ENCODE measurements around the gene PTCRA. TPM values are rescaled to one million over a fixed set of nuclear protein-coding genes. Genes with fewer than 3 reads are reported as not detected.

Gene PTCRA
- total RNA-seq, 1 experiment from 2014 or later: not detected

DNA sequence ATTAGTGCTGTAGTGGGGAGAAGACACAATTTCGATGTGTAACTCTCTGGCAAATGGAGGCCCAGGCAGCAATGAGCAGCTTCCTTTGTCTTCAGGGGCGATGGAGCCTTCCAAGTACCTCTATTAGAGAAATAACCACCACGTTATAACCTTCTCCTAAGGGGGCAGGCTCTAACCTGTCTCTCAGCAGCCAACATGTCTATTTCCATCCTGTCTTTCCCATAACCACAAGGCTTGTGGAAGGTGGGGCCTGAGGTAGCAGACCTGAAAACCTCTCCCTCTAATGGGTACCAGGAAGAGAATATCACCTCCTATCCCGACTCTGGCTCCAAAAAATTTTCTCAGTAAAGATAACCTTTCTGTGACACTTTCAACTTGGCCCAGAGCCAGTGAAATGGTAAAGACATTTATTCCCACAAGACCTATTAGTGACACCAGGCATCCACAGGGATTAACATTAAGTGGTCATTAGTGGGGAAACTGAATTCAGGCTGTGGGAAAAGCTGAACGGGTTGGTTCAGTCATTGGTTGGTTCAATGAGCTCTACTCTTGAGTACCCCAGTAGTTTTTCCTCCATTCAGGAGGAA is 59.2 kb downstream of the PTCRA start:
- Histone ChIP-seq H3K27me3 (ENCODE audit: control insufficient read depth, insufficient read depth, low read length) (no peaks in the 10 kb centered on the region), H3K36me3 (ENCODE audit: control insufficient read depth, insufficient read depth, low read length) (no peaks in the 10 kb centered on the region), H3K4me1 (ENCODE audit: control insufficient read depth, insufficient read depth, low read length) (peaks cover 19% of the 10 kb centered on the region), H3K27ac (ENCODE audit: low read length) (no peak overlapping the region), H3K4me3 (ENCODE audit: low read depth in 2 of 2, low read length in 2 of 2) (no peak overlapping the region), H3K9me3 (ENCODE audit: control insufficient read depth, insufficient read depth, low read depth, low read length) (no peaks in the 10 kb centered on the region)
- intact Hi-C loops (cut with micrococcal nuclease; ENCODE audit: unreplicated experiment): no loop called here
- POLR2A ChIA-PET: interaction anchor here (0.6 to 0.9 kb wide), 3 partner anchors 10 to 61 kb away, joined by 3 to 5 read pairs (median 3); no protein-coding TSS in a partner anchor
- ATAC-seq (no peak), DNase-seq (ENCODE audit: low read depth, low spot score) (no peak)
- BruUV-seq (replicated peaks): no TSS peak
- TF ChIP-seq, protein P1, sequence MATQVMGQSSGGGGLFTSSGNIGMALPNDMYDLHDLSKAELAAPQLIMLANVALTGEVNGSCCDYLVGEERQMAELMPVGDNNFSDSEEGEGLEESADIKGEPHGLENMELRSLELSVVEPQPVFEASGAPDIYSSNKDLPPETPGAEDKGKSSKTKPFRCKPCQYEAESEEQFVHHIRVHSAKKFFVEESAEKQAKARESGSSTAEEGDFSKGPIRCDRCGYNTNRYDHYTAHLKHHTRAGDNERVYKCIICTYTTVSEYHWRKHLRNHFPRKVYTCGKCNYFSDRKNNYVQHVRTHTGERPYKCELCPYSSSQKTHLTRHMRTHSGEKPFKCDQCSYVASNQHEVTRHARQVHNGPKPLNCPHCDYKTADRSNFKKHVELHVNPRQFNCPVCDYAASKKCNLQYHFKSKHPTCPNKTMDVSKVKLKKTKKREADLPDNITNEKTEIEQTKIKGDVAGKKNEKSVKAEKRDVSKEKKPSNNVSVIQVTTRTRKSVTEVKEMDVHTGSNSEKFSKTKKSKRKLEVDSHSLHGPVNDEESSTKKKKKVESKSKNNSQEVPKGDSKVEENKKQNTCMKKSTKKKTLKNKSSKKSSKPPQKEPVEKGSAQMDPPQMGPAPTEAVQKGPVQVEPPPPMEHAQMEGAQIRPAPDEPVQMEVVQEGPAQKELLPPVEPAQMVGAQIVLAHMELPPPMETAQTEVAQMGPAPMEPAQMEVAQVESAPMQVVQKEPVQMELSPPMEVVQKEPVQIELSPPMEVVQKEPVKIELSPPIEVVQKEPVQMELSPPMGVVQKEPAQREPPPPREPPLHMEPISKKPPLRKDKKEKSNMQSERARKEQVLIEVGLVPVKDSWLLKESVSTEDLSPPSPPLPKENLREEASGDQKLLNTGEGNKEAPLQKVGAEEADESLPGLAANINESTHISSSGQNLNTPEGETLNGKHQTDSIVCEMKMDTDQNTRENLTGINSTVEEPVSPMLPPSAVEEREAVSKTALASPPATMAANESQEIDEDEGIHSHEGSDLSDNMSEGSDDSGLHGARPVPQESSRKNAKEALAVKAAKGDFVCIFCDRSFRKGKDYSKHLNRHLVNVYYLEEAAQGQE (IDR thresholded peaks at IDR 0.05; ENCODE audit: insufficient read depth in 1 of 2, low read depth in 2 of 2, low read length in 1 of 2): no peak
- TF ChIP-seq SIN3A (IDR thresholded peaks at IDR 0.05; ENCODE audit: borderline replicate concordance, insufficient read depth, low read depth, low read length): no peak
- no peak for TF ChIP-seq POLR2AphosphoS5 (IDR thresholded peaks at IDR 0.05; ENCODE audit: low read depth, low read length)
- no peak for TF ChIP-seq TCF7L2 (IDR thresholded peaks at IDR 0.05; ENCODE audit: low read depth, low read length)
- TF ChIP-seq, protein P2, sequence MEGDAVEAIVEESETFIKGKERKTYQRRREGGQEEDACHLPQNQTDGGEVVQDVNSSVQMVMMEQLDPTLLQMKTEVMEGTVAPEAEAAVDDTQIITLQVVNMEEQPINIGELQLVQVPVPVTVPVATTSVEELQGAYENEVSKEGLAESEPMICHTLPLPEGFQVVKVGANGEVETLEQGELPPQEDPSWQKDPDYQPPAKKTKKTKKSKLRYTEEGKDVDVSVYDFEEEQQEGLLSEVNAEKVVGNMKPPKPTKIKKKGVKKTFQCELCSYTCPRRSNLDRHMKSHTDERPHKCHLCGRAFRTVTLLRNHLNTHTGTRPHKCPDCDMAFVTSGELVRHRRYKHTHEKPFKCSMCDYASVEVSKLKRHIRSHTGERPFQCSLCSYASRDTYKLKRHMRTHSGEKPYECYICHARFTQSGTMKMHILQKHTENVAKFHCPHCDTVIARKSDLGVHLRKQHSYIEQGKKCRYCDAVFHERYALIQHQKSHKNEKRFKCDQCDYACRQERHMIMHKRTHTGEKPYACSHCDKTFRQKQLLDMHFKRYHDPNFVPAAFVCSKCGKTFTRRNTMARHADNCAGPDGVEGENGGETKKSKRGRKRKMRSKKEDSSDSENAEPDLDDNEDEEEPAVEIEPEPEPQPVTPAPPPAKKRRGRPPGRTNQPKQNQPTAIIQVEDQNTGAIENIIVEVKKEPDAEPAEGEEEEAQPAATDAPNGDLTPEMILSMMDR (IDR thresholded peaks at IDR 0.05): no peak
- CTCF ChIA-PET: no interaction called here
- in situ Hi-C loops (cut with HindIII; ENCODE audit: low pct_unique_long_range_greater_than_20kb, low sequenced_read_pairs): no loop called here

Other genes starting within 250 kb of the PTCRA start
- gene PRPH2, start 193.5 kb upstream of the PTCRA start, total RNA-seq (2021; ENCODE audit: unreplicated experiment): not detected
- 25.7 TPM for gene TBCC, start 169.9 kb upstream of the PTCRA start, total RNA-seq (2021; ENCODE audit: unreplicated experiment)
- gene BICRAL, start 134.0 kb upstream of the PTCRA start, total RNA-seq (2021; ENCODE audit: unreplicated experiment): 12.9 TPM
- gene RPL7L1, start 36.4 kb upstream of the PTCRA start, total RNA-seq (2021; ENCODE audit: unreplicated experiment): 109 TPM
- gene CNPY3, start 13.4 kb downstream of the PTCRA start, total RNA-seq (2021; ENCODE audit: unreplicated experiment): 72.8 TPM
- 0.72 TPM for gene GNMT, start 44.7 kb downstream of the PTCRA start, total RNA-seq (2021; ENCODE audit: unreplicated experiment)
- 21.7 TPM for gene PEX6, start 63.1 kb downstream of the PTCRA start, total RNA-seq (2021; ENCODE audit: unreplicated experiment)
- 63.6 TPM for gene PPP2R5D, start 68.5 kb downstream of the PTCRA start, total RNA-seq (2021; ENCODE audit: unreplicated experiment)
- 111 TPM for gene MEA1, start 97.9 kb downstream of the PTCRA start, total RNA-seq (2021; ENCODE audit: unreplicated experiment)
- gene KLHDC3, start 98.2 kb downstream of the PTCRA start, total RNA-seq (2021; ENCODE audit: unreplicated experiment): 60.9 TPM
- 106 TPM for gene RRP36, start 105.6 kb downstream of the PTCRA start, total RNA-seq (2021; ENCODE audit: unreplicated experiment)
- 32.1 TPM for gene CUL7, start 137.8 kb downstream of the PTCRA start, total RNA-seq (2021; ENCODE audit: unreplicated experiment)
- 65.6 TPM for gene MRPL2, start 143.4 kb downstream of the PTCRA start, total RNA-seq (2021; ENCODE audit: unreplicated experiment)
- 22.6 TPM for gene KLC4, start 143.6 kb downstream of the PTCRA start, total RNA-seq (2021; ENCODE audit: unreplicated experiment)
- gene PTK7, start 160.3 kb downstream of the PTCRA start, total RNA-seq (2021; ENCODE audit: unreplicated experiment): 240 TPM